GM12891 (cell line): Measurements from ENCODE around the gene GSTO2.
A peak's percentile ranks its signal among the peaks of the same experiment; 100 is the strongest.

Source experiments
- DNase-seq: peaks from one replicate; pipeline ENCODE4 v3.0.0; 2011; ENCODE audit warnings: low spot score; ENCODE audit not compliant: insufficient read length
- FAIRE-seq: peaks from 2 replicates; lab custom pipeline; 2011; peaks lifted over from hg19 to GRCh38; lab: Jason Lieb, UNC
- PAX5 ChIP-seq: IDR thresholded peaks from 2 replicates; pipeline ENCODE4 v1.6.1; 2011; ENCODE audit warnings: low read length, moderate library complexity, mild to moderate bottlenecking; ENCODE audit not compliant: insufficient read depth, severe bottlenecking
- POLR2A ChIP-seq: IDR thresholded peaks from 2 replicates; pipeline ENCODE4 v1.6.1; 2011; ENCODE audit warnings: low read depth, low read length, control low read depth
- POLR2AphosphoS5 ChIP-seq: IDR thresholded peaks from 2 replicates; pipeline ENCODE4 v1.6.1; 2011; ENCODE audit warnings: low read depth, low read length, control low read depth
- POU2F2 ChIP-seq: IDR thresholded peaks from 2 replicates; pipeline ENCODE4 v1.6.1; 2011; ENCODE audit warnings: low read depth, mild to moderate bottlenecking, control low read depth, low read length, moderate library complexity
- SPI1 ChIP-seq: IDR thresholded peaks from 2 replicates; pipeline ENCODE4 v1.6.1; 2011; ENCODE audit warnings: low read depth, low read length, control low read depth
- TAF1 ChIP-seq: IDR thresholded peaks from 2 replicates; pipeline ENCODE4 v1.6.1; 2011; ENCODE audit warnings: low read depth, low read length, control low read depth

The GSTO2 gene

DNA sequence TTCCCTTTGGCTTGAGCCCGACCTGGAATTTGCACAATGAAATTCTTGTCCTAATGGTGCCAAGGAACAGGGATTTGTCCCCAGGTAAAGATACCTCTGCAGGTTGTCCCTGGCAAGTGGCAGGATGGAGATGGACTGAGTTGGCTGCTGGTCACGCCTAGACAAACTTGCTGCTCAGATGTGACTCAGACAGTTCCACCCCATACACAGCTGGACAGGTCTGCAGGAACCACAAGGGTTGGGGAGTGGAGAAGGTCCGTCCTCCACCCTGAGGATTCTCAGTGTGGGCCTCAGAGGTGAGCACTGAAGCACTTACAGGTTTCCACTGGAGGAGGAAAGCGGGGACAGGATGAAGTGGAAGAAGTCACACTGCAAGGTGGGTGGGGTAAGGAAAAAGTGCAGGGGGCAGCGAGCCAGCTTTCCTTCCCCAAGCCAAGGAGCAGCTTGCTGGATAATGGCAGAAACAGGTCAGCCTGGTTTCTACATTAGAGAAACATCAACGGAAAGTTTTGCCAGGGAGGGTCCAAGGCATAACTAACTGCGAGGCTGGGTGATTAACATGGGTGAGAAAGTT, 48.8 kb downstream of the GSTO2 start:
- DNase-seq, result no peak
- peak; percentile 48 for FAIRE-seq
- TF ChIP-seq POLR2A (no peak), POLR2AphosphoS5 (no peak), TAF1 (no peak), SPI1 (no peak), PAX5 (no peak), POU2F2 (no peak)

DNA sequence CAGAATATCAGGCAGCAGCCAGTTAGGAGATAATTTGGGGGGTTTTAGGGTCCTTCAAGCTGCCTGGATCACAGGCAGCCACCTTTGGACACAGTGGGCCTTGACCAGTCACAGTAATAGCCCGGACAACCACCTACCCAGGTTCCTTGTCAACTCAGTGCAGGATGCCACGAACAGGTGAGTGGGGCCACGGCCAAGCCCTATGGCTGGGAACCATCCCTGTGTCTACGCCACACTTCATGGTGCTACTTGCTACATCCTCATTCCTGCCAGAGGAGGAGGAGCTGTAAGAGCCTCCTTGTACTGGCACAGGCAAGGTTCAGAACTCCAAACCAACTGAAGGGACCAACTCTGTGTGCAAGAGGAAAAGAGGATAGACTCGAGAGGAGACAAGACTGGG, 49.3 kb downstream of the GSTO2 start:
- DNase-seq, result no peak
- no peak for FAIRE-seq
- TF ChIP-seq SPI1, result no peak
- TF ChIP-seq POU2F2, result no peak
- TF ChIP-seq PAX5, result no peak
- TF ChIP-seq POLR2A, result no peak
- TF ChIP-seq TAF1, result no peak
- no peak for TF ChIP-seq POLR2AphosphoS5

DNA sequence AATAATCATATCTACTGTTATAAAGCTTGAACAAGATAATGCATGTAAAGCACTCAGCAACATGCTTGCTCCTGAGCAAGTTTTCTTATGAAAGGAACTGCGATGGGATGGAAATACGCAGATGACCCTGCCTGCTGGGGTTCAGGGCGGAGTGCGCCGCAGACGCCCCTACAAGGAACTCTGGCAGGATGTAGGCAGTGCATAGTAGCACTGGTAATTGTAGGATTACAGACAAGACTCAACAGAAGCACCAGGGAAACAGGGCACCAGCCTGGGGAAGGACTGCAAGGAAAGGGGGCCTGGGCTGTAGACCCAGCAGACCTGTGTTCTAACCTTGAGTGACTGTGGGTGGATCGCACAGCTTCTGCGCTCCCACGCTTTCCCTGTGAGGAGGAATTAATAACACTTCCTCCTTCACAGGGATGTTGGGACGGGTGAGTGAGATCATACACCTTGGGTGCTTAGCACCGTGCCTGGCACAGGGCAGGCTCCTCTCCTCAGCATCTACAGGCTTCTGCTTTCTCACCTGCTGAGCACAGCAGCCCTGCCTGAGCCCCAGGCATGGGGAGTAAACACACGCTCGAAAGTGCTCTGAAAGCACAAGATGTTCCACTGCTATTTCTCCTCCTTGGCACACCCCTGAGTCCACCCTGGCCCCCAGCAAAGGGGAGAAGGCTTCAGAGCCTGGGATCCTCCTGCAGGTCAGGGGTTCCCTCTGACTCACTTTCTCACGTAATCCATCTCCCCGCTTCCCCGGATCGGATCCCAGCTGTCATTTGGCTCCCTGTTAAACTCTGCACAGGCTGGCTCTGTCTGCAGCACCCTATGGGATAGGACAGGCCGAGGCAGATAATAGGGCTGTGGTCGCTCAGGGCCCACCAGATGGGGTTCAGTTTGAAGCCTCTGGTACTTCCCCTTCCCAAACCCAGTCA, 50.1 kb downstream of the GSTO2 start:
- no peak for FAIRE-seq
- no peak for TF ChIP-seq POLR2AphosphoS5
- TF ChIP-seq PAX5, result no peak
- TF ChIP-seq POU2F2, result no peak
- no peak for TF ChIP-seq TAF1
- TF ChIP-seq POLR2A, result no peak
- no peak for TF ChIP-seq SPI1
- no peak for DNase-seq

DNA sequence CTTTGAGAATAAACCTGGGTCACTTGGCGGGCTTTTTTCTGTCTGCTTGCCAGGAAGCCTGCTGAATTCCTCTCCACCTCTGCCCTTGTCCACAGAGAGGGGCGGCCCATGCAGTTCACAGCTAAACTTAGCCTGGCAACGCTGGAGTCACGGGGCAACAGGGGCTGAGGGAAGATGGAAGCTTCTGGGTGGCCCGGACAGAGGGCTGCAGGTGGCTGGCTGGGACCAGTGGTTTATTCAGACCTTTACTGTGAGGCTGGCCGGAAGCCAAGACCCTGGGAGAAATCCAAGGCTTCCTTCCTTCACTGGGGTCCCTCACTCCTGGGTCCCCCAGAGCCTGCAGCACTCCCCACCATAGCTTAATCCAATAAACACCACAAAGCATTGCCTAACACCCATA, 52.2 kb downstream of the GSTO2 start:
- FAIRE-seq (no peak), DNase-seq (no peak)
- TF ChIP-seq POLR2AphosphoS5 (no peak), POU2F2 (no peak), POLR2A (no peak), PAX5 (no peak), SPI1 (no peak), TAF1 (no peak)

DNA sequence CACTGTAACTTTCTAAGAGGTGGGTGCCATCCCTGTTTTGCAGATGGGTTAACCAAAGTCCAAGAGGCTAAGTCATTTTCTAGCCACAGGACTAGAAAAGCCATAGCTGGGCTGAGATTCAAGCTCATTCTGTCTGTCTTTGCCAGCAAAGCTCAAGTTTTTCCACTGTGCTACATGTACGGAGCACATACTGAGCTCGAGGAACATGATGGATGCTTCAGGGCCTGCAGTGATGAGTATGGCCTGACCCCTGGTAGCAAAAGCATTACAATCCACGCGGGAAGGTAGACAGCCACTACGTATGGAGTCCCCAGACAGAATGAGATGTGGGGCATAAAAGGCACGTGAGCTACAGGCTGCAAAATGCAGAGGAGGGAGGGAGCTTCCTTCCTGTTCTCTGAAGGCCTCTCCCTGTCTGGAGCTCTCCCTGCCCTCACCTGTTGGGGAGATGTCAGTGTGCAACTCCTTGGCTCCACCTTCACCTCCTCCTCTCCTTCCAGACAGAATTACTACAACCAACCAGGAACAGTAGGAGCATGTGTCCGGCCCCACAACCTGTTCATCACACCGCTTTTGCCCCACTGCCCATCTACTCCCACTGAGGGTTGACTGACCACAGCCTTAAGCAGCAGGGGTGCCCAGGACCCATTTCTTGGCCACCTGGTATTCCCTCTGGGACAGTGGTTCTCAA, 52.9 kb downstream of the GSTO2 start:
- TF ChIP-seq TAF1 (no peak), PAX5 (no peak), POLR2A (no peak)
- DNase-seq, result no peak
- FAIRE-seq, result peak; percentile 82

DNA sequence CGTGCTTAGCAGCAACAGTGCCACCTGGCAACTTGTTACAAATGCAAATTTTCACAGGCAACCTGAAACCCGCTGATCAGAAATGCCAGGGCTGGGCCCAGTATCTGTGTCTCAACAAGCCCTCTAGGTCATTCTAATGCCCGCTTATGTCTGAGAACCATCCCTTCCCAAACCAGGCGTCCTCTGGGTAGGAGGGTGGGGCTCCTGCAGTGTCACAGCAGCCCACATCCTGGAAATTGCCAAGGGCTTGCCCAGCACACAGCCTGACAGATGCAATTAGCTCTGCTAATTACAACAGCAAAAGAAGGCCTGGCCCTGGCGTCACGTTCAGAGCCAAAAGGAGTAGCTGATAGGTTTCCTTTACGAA, 53.4 kb downstream of the GSTO2 start:
- TF ChIP-seq PAX5, result no peak
- TF ChIP-seq POU2F2, result no peak
- no peak for TF ChIP-seq POLR2AphosphoS5
- TF ChIP-seq TAF1, result no peak
- DNase-seq, result no peak
- FAIRE-seq, result no peak

DNA sequence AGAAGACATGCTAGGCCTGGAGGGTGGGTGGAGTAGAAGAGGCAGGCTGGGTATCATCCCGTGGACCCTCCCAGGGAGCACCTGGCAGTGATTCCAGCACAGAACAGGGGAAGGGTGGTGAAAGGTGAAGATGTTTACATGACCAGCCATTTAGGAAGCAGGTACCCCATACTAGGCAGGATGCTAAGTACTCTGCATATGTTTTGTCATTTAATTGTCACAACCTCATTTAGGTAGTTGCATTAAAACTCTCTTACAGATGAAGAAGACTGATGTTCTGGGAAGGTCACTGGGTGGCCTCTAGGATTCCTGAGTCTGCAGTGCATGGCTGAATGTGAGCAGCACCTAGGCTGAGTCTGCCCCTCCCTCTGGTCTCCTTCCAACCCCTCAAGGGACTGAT, 54.1 kb downstream of the GSTO2 start:
- peak; percentile 38 for FAIRE-seq

DNA sequence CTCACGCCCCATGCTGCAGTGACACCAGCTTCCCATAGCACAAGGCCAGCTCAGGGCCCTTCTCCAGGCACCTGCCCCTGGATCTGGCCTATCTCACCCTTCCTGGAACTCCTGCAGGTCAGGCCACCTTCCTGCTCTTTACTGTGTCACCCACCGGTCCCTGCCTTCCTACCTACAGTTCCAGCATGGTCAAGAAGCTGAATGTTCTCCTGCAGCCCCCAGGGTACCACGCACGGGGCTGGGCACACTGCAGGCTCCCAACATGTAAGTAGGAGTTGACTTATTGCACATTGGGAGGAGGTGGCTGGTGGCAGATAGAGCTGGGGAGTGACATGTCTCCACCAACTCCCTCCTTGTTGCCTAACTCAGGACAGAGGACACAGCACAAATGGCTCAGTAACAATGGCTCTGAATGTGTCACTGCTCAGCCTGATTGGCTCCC, 54.8 kb downstream of the GSTO2 start:
- FAIRE-seq (peak; percentile 48), DNase-seq (no peak)
- no peak for TF ChIP-seq PAX5
- TF ChIP-seq POU2F2, result no peak
- no peak for TF ChIP-seq POLR2A
- TF ChIP-seq TAF1, result no peak
- no peak for TF ChIP-seq POLR2AphosphoS5
- TF ChIP-seq SPI1, result no peak

More for the DNA sequence above, 54.1 kb downstream of the GSTO2 start:
- no peak for TF ChIP-seq SPI1
- TF ChIP-seq POLR2A, result no peak
- TF ChIP-seq TAF1, result no peak
- no peak for TF ChIP-seq PAX5
- no peak for TF ChIP-seq POU2F2
- DNase-seq, result no peak

DNA sequence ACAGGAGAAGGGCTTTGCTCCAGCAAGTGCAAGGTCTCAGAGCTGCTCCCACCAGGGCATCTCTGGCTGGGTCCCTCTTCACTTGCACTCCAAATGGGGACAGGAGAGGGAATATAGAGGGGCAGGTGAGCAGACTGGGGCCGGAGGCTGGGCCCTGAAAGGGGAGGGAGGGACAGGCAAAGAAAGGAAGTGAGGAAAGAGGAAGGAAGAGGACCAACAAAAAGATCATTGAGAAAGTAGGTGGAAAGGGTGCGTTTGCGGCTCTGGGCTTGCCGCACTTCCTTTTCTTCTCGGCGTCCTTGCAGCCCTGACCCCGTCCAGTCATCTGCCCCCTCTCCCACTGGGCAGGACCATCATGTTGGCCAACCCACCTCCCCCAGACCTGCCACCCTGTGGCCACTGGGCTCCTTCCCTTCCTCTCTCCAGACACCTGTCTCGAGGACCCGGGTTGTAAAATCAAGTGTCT, 55.3 kb downstream of the GSTO2 start:
- no peak for TF ChIP-seq PAX5
- TF ChIP-seq SPI1, result peak; percentile 67
- no peak for TF ChIP-seq POLR2AphosphoS5
- no peak for TF ChIP-seq POU2F2
- no peak for TF ChIP-seq POLR2A
- FAIRE-seq (peak; percentile 45), DNase-seq (no peak)

DNA sequence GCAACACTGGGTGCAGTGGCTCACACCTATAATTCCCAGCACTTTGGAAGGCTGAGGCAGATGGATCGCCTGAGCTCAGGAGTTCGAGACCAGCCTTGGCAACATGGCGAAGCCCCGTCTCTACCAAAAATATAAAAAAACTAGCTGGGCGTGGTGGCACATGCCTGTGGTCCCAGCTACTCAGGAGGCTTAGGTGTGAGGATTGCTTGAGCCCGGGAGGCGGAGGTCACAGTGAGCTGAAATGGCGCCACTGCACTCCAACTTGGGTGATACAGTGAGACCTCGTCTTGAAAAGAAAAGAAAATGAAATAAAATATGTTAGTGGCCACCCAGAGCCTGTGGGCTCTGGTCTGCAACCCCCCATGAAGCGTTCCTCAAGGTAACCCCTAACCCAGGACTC, 55.9 kb downstream of the GSTO2 start:
- no peak for TF ChIP-seq POLR2A
- TF ChIP-seq POLR2AphosphoS5, result no peak
- no peak for TF ChIP-seq SPI1
- no peak for TF ChIP-seq TAF1
- no peak for TF ChIP-seq POU2F2
- TF ChIP-seq PAX5, result no peak
- no peak for FAIRE-seq
- DNase-seq, result no peak
